Mesothelial cell of epicardium (in vitro differentiated cells): ENCODE measurements around the gene BUB1B. TPM values are rescaled to one million over a fixed set of nuclear protein-coding genes. Genes with fewer than 3 reads are reported as not detected.
A peak's percentile ranks its signal among the peaks of the same experiment; 100 is the strongest.

ENCODE experiments used
- DNase-seq, 2 experiments: peaks; one replicate each; pipeline ENCODE4 v3.0.0; 2021; ENCODE audit warnings: low spot score in 2 of 2; ENCODE audit not compliant: unreplicated experiment in 2 of 2
- H3K27ac Mint-ChIP-seq: 2 replicates; pipeline ENCODE4 v1.8.0; 2021; ENCODE audit warnings: mixed read lengths
- H3K27me3 Mint-ChIP-seq: 2 replicates; pipeline ENCODE4 v1.8.0; 2021; ENCODE audit warnings: low read depth, mixed read lengths
- H3K36me3 Mint-ChIP-seq: 2 replicates; pipeline ENCODE4 v1.8.0; 2021; ENCODE audit warnings: mixed read lengths
- H3K4me1 Mint-ChIP-seq: 2 replicates; pipeline ENCODE4 v1.8.0; 2021; ENCODE audit warnings: mixed read lengths
- H3K4me3 Mint-ChIP-seq: 2 replicates; pipeline ENCODE4 v1.8.0; 2021; ENCODE audit warnings: mild to moderate bottlenecking, moderate library complexity, mixed read lengths
- H3K9me3 Mint-ChIP-seq: 2 replicates; pipeline ENCODE4 v1.8.0; 2021; ENCODE audit warnings: mixed read lengths
- CTCF ChIP-seq: fragments of 200-600 bp; sonication (generic); IDR thresholded peaks from one replicate; pipeline ENCODE4 v1.5.0; 2021; ENCODE audit warnings: antibody characterized with exemption; ENCODE audit not compliant: unreplicated experiment
- total RNA-seq: library from RNA; stranded (reverse); gene quantifications from 3 replicates; pipeline ENCODE4 v1.2.1, GENCODE V29; 2021

Gene BUB1B
- total RNA-seq, 1 donor from 2014 or later: 35.5 TPM

- no peak for DNase-seq
- Mint-ChIP-seq H3K9me3 (peaks cover 3% of the 10 kb centered on the region), H3K4me1 (no peaks in the 10 kb centered on the region), H3K4me3 (no peak overlapping the region), H3K27me3 (no peaks in the 10 kb centered on the region), H3K36me3 (peaks cover 41% of the 10 kb centered on the region), H3K27ac (no peak overlapping the region)
- TF ChIP-seq CTCF: no peak
Observed at GRCh38 chr15:40192942-40193341, 32.1 kb downstream of the BUB1B start.

- Mint-ChIP-seq H3K27ac (no peak overlapping the region), H3K36me3 (peaks cover 28% of the 10 kb centered on the region), H3K4me3 (no peak overlapping the region), H3K27me3 (no peaks in the 10 kb centered on the region), H3K4me1 (no peaks in the 10 kb centered on the region), H3K9me3 (peaks cover 2% of the 10 kb centered on the region)
- no peak for TF ChIP-seq CTCF
- DNase-seq: no peak
Observed at GRCh38 chr15:40197434-40197833, 36.6 kb downstream of the BUB1B start.

- Mint-ChIP-seq H3K4me1 (no peaks in the 10 kb centered on the region), H3K4me3 (no peak overlapping the region), H3K36me3 (peaks cover 31% of the 10 kb centered on the region), H3K9me3 (no peaks in the 10 kb centered on the region), H3K27ac (no peak overlapping the region), H3K27me3 (no peaks in the 10 kb centered on the region)
- no peak for TF ChIP-seq CTCF
- no peak for DNase-seq
Observed at GRCh38 chr15:40198355-40199085, 37.7 kb downstream of the BUB1B start.

GRCh38 chr15:40204100-40204499 lies 43.2 kb downstream of the BUB1B start:
- Mint-ChIP-seq H3K27ac (no peak overlapping the region), H3K36me3 (peaks cover 18% of the 10 kb centered on the region), H3K4me3 (no peak overlapping the region), H3K27me3 (no peaks in the 10 kb centered on the region), H3K4me1 (no peaks in the 10 kb centered on the region), H3K9me3 (no peaks in the 10 kb centered on the region)
- DNase-seq: no peak
- TF ChIP-seq CTCF: no peak

- DNase-seq: no peak
- Mint-ChIP-seq H3K27ac (peak overlapping the region; percentile 79), H3K4me1 (peaks cover 2% of the 10 kb centered on the region), H3K9me3 (no peaks in the 10 kb centered on the region), H3K4me3 (peak overlapping the region; percentile 32), H3K27me3 (no peaks in the 10 kb centered on the region), H3K36me3 (peaks cover 13% of the 10 kb centered on the region)
- TF ChIP-seq CTCF: peak; percentile 81
Observed at GRCh38 chr15:40217166-40217824, 56.4 kb downstream of the BUB1B start.
